Iris pigment epithelial cell (primary cell): Measurements from ENCODE around the gene PRKCI.
"Not testable (repeated sequence)": the region's sequence is repeated elsewhere in the genome, so short reads cannot be mapped to it uniquely, and the experiment has no call there.

Source experiments
- DNase-seq: peaks from one replicate; pipeline ENCODE4 v3.0.0-alpha.2; 2011; ENCODE audit warnings: low read depth

Gene PRKCI

GRCh38 chr3:170222647-170223541 lies 670 bp downstream of the PRKCI start:
- peak; percentile 45 for DNase-seq

- no peak for DNase-seq
Observed at GRCh38 chr3:170225166-170225565, 2.9 kb downstream of the PRKCI start.

GRCh38 chr3:170226426-170226960 lies 4.3 kb downstream of the PRKCI start:
- DNase-seq = peak; percentile 64

GRCh38 chr3:170228093-170228766 lies 6.0 kb downstream of the PRKCI start:
- peak; percentile 63 for DNase-seq

GRCh38 chr3:170232266-170232665 lies 10.0 kb downstream of the PRKCI start:
- no peak for DNase-seq

- DNase-seq = peak; percentile 93
Observed at GRCh38 chr3:170233530-170233929, 11.3 kb downstream of the PRKCI start.

- DNase-seq = no peak
Observed at GRCh38 chr3:170240142-170240541, 17.9 kb downstream of the PRKCI start.

- DNase-seq = no peak
Observed at GRCh38 chr3:170240671-170241070, 18.4 kb downstream of the PRKCI start.

- DNase-seq = no peak
Observed at GRCh38 chr3:170244576-170244975, 22.4 kb downstream of the PRKCI start.

GRCh38 chr3:170247875-170248274 lies 25.7 kb downstream of the PRKCI start:
- DNase-seq = no peak

GRCh38 chr3:170256597-170256996 lies 34.4 kb downstream of the PRKCI start:
- DNase-seq = no peak

- no peak for DNase-seq
Observed at GRCh38 chr3:170257145-170257544, 34.9 kb downstream of the PRKCI start.

- no peak for DNase-seq
Observed at GRCh38 chr3:170258105-170258487, 35.9 kb downstream of the PRKCI start.

- no peak for DNase-seq
Observed at GRCh38 chr3:170259907-170260306, 37.7 kb downstream of the PRKCI start.

- DNase-seq = no peak
Observed at GRCh38 chr3:170267793-170268192, 45.6 kb downstream of the PRKCI start.

- DNase-seq = not testable (repeated sequence)
Observed at GRCh38 chr3:170269673-170270254, 47.5 kb downstream of the PRKCI start.

- no peak for DNase-seq
Observed at GRCh38 chr3:170270282-170270881, 48.2 kb downstream of the PRKCI start.

- DNase-seq = peak; percentile 10
Observed at GRCh38 chr3:170274641-170275040, 52.4 kb downstream of the PRKCI start.

- DNase-seq = no peak
Observed at GRCh38 chr3:170275832-170276231, 53.6 kb downstream of the PRKCI start.

- DNase-seq = not testable (repeated sequence)
Observed at GRCh38 chr3:170277311-170277710, 55.1 kb downstream of the PRKCI start.

- no peak for DNase-seq
Observed at GRCh38 chr3:170277833-170278580, 55.8 kb downstream of the PRKCI start.

GRCh38 chr3:170278627-170279026 lies 56.4 kb downstream of the PRKCI start:
- DNase-seq = no peak
